HG02970 (cell line): ENCODE data around the gene CLCN2.

ENCODE experiments used
- ATAC-seq: cut with Tn5 transposase; IDR thresholded peaks from one replicate; pipeline ENCODE4 v1.9.1; 2021; ENCODE audit warnings: mild to moderate bottlenecking, moderate library complexity, moderate number of reproducible peaks; ENCODE audit not compliant: unreplicated experiment, low FRiP score

Gene CLCN2

GRCh38 chr3:184361532-184361931, at the start of gene CLCN2, which contains the start of gene POLR2H:
TSS of gene CLCN2 (minus strand) at chr3:184361605. CDS start at chr3:184361479, 126 bp downstream.
TSS of gene POLR2H (plus strand) at chr3:184361710. CDS start at chr3:184363493, 1,783 bp downstream.
- ATAC-seq = peak; percentile 41

GRCh38 chr3:184409946-184410500, 48.6 kb upstream of the CLCN2 start:
- ATAC-seq = no peak

- ATAC-seq = no peak
These were observed 48.0 kb upstream of the CLCN2 start for GRCh38 chr3:184409331-184409926.

GRCh38 chr3:184405075-184406030, 43.9 kb upstream of the CLCN2 start:
- no peak for ATAC-seq

GRCh38 chr3:184399410-184399809, 38.0 kb upstream of the CLCN2 start:
- no peak for ATAC-seq

- no peak for ATAC-seq
These were observed 33.9 kb upstream of the CLCN2 start for GRCh38 chr3:184395320-184395660.

GRCh38 chr3:184391266-184391665, 29.9 kb upstream of the CLCN2 start:
- ATAC-seq = no peak

- ATAC-seq = no peak
These were observed 28.6 kb upstream of the CLCN2 start for GRCh38 chr3:184389935-184390528.

GRCh38 chr3:184389384-184389783, 28.0 kb upstream of the CLCN2 start:
- no peak for ATAC-seq

- ATAC-seq = no peak
These were observed 27.5 kb upstream of the CLCN2 start for GRCh38 chr3:184388936-184389230.

GRCh38 chr3:184388164-184388935, 26.9 kb upstream of the CLCN2 start:
- no peak for ATAC-seq

- no peak for ATAC-seq
These were observed 25.8 kb upstream of the CLCN2 start for GRCh38 chr3:184387174-184387714.

- no peak for ATAC-seq
These were observed 24.8 kb upstream of the CLCN2 start for GRCh38 chr3:184386047-184386806.

GRCh38 chr3:184384856-184385422, 23.5 kb upstream of the CLCN2 start:
- no peak for ATAC-seq

GRCh38 chr3:184384342-184384741, 22.9 kb upstream of the CLCN2 start:
- no peak for ATAC-seq

- no peak for ATAC-seq
These were observed 21.8 kb upstream of the CLCN2 start for GRCh38 chr3:184383033-184383740.

- ATAC-seq = no peak
These were observed 21.1 kb upstream of the CLCN2 start for GRCh38 chr3:184382326-184383032.
